Cardiac septum (tissue), 1 donor: Measurements from ENCODE around the gene PRPS2. TPM values are rescaled to one million over a fixed set of nuclear protein-coding genes. Genes with fewer than 3 reads are reported as not detected.

Source experiments
- DNase-seq: peaks from one replicate; pipeline ENCODE4 v3.0.0-alpha.2; 2020; ENCODE audit warnings: low spot score
- intact Hi-C: fragments of 100-400 bp; cut with DNase I; formaldehyde crosslinking; loops from one replicate; pipeline ENCODE4 v1.14.0; 2022
- long read RNA-seq: library from polyadenylated mRNA; unstranded; transcript quantifications from one replicate; pipeline ENCODE4 v2.0.0, GENCODE V29; 2021
- total RNA-seq: library from RNA; stranded (reverse); fragmentation: NEBNext Ultra II Directional; extraction: Animal tissue kit (Norgen Biotek cat#: 25700); gene quantifications from one replicate; pipeline ENCODE4 v1.2.1, GENCODE V29; 2021
- donor health status: DM: no; HTN: no; CAD: no.

PRPS2 gene
- 2.8 TPM for total RNA-seq
- long read RNA-seq, partial matches to known transcripts, result 0 of 1 reads
- long read RNA-seq, other reads (novel, unspliced or antisense), result 1 of 1 reads

DNA sequence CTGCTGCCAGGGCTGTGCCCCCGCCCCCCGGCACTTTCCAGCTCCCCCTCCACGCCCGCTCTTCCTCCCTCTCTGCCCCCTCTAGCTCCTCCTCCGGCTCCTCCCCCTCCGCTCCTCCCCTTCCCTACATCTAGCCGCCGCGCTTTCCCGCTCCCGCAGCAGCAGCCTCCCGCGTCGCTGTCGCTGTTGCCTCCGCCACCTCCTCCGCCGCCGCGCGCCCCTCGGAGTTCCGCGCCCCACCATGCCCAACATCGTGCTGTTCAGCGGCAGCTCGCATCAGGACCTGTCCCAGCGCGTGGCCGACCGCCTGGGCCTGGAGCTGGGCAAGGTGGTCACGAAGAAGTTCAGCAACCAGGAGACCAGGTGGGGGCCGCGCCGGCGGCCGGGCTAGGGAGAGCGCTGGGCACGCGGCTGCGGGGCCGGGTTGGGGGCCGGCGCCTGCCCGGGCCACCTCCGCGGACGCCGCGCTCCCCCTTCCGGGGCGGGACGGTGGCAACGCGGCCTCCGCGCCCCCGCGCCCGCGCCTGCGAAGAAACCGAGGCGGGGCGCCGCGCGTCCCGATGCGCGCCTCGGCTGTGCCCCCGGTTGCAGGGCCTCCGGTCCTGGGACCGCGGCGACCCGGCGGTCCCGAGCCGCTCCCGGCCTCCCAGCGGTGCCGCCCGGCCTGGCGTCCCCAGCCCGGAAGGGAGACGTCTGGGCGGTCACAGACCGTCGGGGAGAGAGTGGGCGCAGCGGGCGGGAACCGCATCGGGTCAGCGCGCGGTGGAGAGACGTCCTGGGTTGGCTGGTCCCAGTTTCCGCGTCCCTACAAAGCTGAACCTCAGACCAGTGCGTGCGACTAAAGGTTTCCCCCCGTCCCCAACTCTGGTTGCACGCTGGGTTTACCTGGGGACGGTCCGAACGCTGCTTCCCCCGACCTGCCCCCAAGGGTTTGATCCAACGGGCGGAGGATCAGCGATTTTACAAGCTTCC lies at the start of gene PRPS2:
Gene PRPS2 (plus strand): TSS at position 156 of the 972 bp plus-strand sequence. CDS start 86 bp downstream, at position 242.
- DNase-seq, result peak; percentile 84
- intact Hi-C loops, result no loop called here

- intact Hi-C loops, result no loop called here
- no peak for DNase-seq
Measured at GRCh38 chrX:12741416-12741815, 49.8 kb upstream of the PRPS2 start.

GRCh38 chrX:12747433-12747832 lies 43.8 kb upstream of the PRPS2 start:
- intact Hi-C loops, result no loop called here

DNA sequence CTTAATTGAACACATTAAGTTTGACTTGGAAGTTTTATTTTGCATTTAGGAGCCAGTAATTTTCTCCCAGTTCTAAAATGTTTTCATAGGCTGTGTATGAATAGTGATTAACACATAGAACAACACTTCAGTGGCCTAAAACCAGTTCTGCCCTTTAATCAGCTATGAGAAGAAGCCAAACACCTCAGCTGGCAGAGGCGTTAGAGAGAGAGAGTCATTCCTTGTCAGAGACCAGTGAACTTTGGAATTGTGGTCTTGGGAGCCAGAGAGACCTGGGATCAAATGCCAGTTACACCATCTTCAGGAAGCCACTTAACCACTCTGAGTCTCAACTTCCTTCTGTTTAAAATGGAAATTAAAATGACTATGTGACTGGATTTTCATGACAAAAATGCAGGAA lies 39.3 kb upstream of the PRPS2 start:
- no peak for DNase-seq
- intact Hi-C loops, result no loop called here

More at GRCh38 chrX:12747433-12747832, 43.8 kb upstream of the PRPS2 start:
- DNase-seq, result no peak

- intact Hi-C loops, result no loop called here
- no peak for DNase-seq
Measured at GRCh38 chrX:12753366-12753765, 37.8 kb upstream of the PRPS2 start.

DNA sequence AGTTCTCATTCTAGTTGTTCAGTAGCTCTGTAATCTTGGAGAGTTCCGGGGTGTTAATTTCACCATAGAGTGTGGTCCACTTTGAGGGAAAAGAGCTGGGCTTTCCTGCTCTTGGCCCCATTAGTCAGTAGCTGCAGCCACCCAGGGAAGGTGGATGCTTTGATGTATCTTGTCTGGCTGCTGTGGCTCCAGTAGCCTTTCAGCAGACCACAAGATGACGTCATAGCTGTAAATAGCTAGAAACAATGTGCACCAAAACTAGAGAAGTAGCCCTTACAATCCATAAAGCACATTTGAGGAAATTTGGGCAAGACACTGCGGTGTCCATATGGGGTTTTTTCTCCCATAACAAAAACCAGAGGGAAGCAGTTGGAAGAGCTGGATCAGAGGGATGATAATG lies 32.9 kb upstream of the PRPS2 start:
- intact Hi-C loops, result no loop called here
- no peak for DNase-seq

DNA sequence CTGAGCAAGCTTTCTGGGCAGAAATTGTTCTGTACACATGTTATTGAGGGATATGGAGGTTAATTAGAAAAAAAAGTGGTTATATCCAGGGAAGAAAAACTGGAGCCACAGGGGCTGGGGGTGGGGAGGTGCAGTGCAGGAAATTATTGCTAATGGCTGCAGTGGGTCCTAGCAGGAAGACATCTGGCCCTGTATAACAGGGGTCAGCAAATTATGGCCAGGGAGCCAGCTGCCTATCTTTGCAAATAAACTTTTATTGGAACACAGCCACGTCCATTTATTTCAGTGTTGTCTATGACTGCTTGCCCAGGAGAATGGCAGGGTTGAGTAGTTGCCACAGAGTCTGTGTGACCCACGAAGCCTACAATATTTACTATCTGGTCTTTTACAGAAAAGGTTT lies 23.4 kb upstream of the PRPS2 start:
- intact Hi-C loops, result no loop called here
- DNase-seq, result no peak

GRCh38 chrX:12768491-12768890 lies 22.7 kb upstream of the PRPS2 start:
- intact Hi-C loops, result no loop called here
- DNase-seq, result no peak

DNA sequence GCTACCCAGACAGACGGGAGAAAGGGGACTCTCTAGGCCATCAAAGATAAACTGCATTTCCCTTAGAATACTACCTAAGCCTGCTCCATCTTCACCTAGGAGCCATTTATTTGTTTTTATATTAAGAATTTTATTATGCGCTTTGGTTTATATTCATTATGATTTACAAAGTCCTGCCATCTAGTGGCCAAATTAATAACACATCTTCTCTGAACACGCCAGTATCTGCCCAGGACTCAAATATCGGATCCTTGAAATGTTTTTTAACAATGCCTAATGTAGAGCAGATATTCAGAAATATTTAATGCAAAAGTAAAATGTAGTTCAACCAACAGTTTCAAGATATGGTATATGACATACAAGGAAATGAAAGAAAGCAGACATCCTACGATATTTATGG lies 20.8 kb upstream of the PRPS2 start:
- intact Hi-C loops, result no loop called here
- no peak for DNase-seq

GRCh38 chrX:12771445-12772069 lies 19.7 kb upstream of the PRPS2 start:
- no peak for DNase-seq

GRCh38 chrX:12777670-12778069 lies 13.5 kb upstream of the PRPS2 start:
- intact Hi-C loops, result no loop called here
- no peak for DNase-seq

More at GRCh38 chrX:12771445-12772069, 19.7 kb upstream of the PRPS2 start:
- intact Hi-C loops, result no loop called here

- intact Hi-C loops, result no loop called here
- no peak for DNase-seq
Measured at GRCh38 chrX:12779534-12779933, 11.7 kb upstream of the PRPS2 start.

- intact Hi-C loops, result no loop called here
- DNase-seq, result no peak
Measured at GRCh38 chrX:12788645-12789044, 2.6 kb upstream of the PRPS2 start.

GRCh38 chrX:12789976-12790375 lies 1.2 kb upstream of the PRPS2 start:
- no peak for DNase-seq
- intact Hi-C loops, result no loop called here

GRCh38 chrX:12790885-12791256 lies 341 bp upstream of the PRPS2 start:
- intact Hi-C loops, result no loop called here
- DNase-seq, result no peak

DNA sequence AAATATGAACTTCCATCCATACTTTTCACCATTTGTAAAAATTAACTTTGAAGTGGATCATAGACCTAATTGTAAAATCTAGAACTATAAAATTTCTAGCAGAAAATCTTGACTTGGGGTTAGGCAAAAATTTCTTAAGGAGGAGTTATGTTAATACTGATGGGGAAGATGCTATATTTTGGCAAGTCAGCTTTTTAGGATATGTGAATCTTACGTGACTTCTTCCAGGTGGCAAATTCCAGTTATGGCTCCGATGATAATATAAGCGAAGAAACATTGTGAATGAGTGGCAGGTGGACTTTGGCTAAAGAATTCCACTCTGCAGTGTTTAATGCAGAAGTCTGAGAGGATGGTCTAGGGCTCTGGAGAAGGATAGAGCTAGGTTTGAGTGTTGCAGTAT lies 1.5 kb downstream of the PRPS2 start:
- no peak for DNase-seq
- intact Hi-C loops, result no loop called here

- intact Hi-C loops, result no loop called here
- no peak for DNase-seq
Measured at GRCh38 chrX:12794654-12795053, 3.4 kb downstream of the PRPS2 start.

DNA sequence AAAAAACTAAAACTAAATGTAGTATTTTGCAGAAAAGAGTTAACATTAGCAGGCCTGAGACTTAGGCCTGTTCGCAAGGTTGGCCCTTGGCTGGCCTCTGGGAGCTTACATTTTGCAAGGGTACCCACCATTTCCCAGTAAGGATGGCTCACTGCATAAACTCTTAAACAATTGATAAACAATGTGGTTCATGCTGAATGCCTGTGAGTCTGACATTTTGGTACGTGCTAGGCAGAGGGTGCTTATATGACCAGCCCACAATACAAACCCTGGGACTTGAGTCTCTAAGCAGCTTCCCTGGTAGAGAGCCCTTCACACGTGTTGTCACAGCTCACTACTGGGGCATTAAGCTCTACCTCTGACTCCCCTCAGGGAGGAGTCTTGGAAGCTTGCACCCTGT lies 7.4 kb downstream of the PRPS2 start:
- intact Hi-C loops, result no loop called here

DNA sequence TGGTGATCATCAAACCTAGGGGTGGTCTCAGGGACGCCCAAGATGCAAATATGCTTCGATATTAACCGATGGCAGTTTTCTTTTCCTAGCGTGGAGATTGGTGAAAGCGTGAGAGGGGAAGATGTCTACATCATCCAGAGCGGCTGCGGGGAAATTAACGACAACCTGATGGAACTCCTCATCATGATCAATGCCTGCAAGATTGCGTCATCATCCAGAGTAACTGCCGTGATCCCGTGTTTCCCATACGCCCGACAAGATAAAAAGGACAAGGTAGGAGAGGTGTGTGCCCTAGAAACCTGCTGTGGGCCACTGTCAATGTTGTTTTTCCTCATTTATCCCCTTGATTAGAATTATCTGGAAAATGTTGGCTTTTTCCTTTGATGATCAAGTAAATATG lies 7.9 kb downstream of the PRPS2 start:
- intact Hi-C loops, result no loop called here

More for the DNA sequence above, 7.4 kb downstream of the PRPS2 start:
- DNase-seq, result no peak

GRCh38 chrX:12802741-12803140 lies 11.5 kb downstream of the PRPS2 start:
- intact Hi-C loops, result no loop called here
- no peak for DNase-seq

More for the DNA sequence above, 7.9 kb downstream of the PRPS2 start:
- no peak for DNase-seq

- no peak for DNase-seq
- intact Hi-C loops, result no loop called here
Measured at GRCh38 chrX:12804655-12805054, 13.4 kb downstream of the PRPS2 start.
